Pancreas (tissue), 10 donors: ENCODE results near the gene CACNA2D3. TPM values are rescaled to one million over a fixed set of nuclear protein-coding genes. Genes with fewer than 3 reads are reported as not detected.

ENCODE experiments used
- ATAC-seq, 4 donors: fragments of 200-7000 bp; cut with Tn5 transposase; one replicate each; pipeline versions ENCODE4 v1.8.0 to v1.9.1; 2020; ENCODE audit warnings: mild to moderate bottlenecking in 4 of 4, moderate library complexity in 4 of 4
- DNase-seq, 6 donors: peaks; one replicate each; pipeline ENCODE4 v3.0.0-alpha.2; 2020
- FAIRE-seq: peaks from 2 replicates; lab custom pipeline; 2012; peaks lifted over from hg19 to GRCh38; lab: Jason Lieb, UNC
- H3K27ac ChIP-seq, 4 donors: fragments of 200-600 bp; sonication (generic); 1 replicate in 3 of 4; 2 replicates in 1 of 4; pipeline versions ENCODE4 v1.5.0 to v1.8.0; 2020
- H3K27me3 ChIP-seq, 4 donors: fragments of 200-600 bp; one replicate each; pipeline ENCODE4 v1.8.0; 2021
- H3K36me3 ChIP-seq, 3 donors: fragments of 200-600 bp; sonication (generic) in 1 of 3; one replicate each; pipeline versions ENCODE4 v1.5.0 to v1.8.0; 2020 to 2021
- H3K4me1 ChIP-seq, 3 donors: fragments of 200-600 bp; one replicate each; pipeline ENCODE4 v1.8.0; 2021
- H3K4me3 ChIP-seq, 4 donors: fragments of 200-600 bp; sonication (generic) in 2 of 4; one replicate each; pipeline versions ENCODE4 v1.5.0 to v1.8.0; 2020 to 2021
- H3K9me3 ChIP-seq, 4 donors: fragments of 200-600 bp; one replicate each; pipeline ENCODE4 v1.8.0; 2021
- CTCF ChIP-seq, 4 donors: fragments of 200-600 bp; sonication (generic) in 3 of 4; IDR thresholded peaks; one replicate each; pipeline versions ENCODE4 v1.5.0 to v1.8.0; 2021; ENCODE audit warnings: antibody characterized with exemption in 4 of 4
- WGBS, 2 donors: extraction: QIAGEN DNeasy Blood & Tissue Kit; methylation state at CpG; one replicate each; pipeline ENCODE4 v1.1.7; 2013; 5-methylcytosine and 5-hydroxymethylcytosine counted together
- intact Hi-C, 3 donors: fragments of 100-400 bp; cut with DNase I; formaldehyde crosslinking; loops; one replicate each; pipeline versions ENCODE4 v1.11.1 to v1.14.2; 2022
- polyA plus RNA-seq, 2 donors: library from polyadenylated mRNA; stranded (reverse); fragments of 200-250 nt; gene quantifications; one replicate each; pipeline ENCODE4 v1.2.3, GENCODE V29; 2013
- total RNA-seq, 6 donors: library from RNA; stranded (reverse); fragmentation: NEBNext Ultra II Directional in 4 of 6; extraction: Animal tissue kit (Norgen Biotek cat#: 25700) in 4 of 6; gene quantifications; one replicate each; pipeline versions ENCODE4 v1.2.1 to v1.2.4, GENCODE V29; 2021 to 2023
- donor health status: healthy with polysubstance abuse.
- donor health status: DM: no; HTN: no; CAD: no; lungs with moderate emphysema.
- donor health status: DM: no; HTN: no; CAD: no.
- donor health status: control.
- donor health status: control.
- donor health status: Bipolar disorder and iron deficiency.
- donor health status: DM: yes; HTN: yes; CAD: no.
- donor health status: DM: no; HTN: no; CAD: no.
- donor health status: DM: no; HTN: no; CAD: no.
- donor health status: DM: yes; HTN: yes; CAD: no.

CACNA2D3 gene
- total and polyA plus RNA-seq, 8 donors = 0.19 to 0.75 (median 0.37) TPM; not detected in 2

GRCh38 chr3:54121414-54122323 lies 683 bp upstream of the CACNA2D3 start:
- H3K36me3 ChIP-seq = no peaks in the 10 kb centered on the region
- 1% methylated on average over 51 to 107 of the region's 107 CpGs for WGBS, 2 donors
- no peak overlapping the region for H3K27ac ChIP-seq
- H3K27me3 ChIP-seq = peaks cover 0 to 43% (median 7%) of the 10 kb centered on the region in 4 donors
- TF ChIP-seq CTCF (IDR thresholded peaks at IDR 0.05) = no peak
- H3K9me3 ChIP-seq = no peaks in the 10 kb centered on the region
- DNase-seq = peak in 3 of 6 donors; percentile 33 to 73 (median 71)
- intact Hi-C loops = no loop called here
- no peak for FAIRE-seq
- peaks cover 8 to 11% (median 11%) of the 10 kb centered on the region in 3 donors for H3K4me1 ChIP-seq
- peak overlapping the region; percentile 20 to 55 (median 30) for H3K4me3 ChIP-seq
- ATAC-seq = peak in 3 of 4 donors; percentile 12 to 52 (median 15)

GRCh38 chr3:54123003-54123775 lies 837 bp downstream of the CACNA2D3 start:
- ATAC-seq (no peak), DNase-seq (no peak), FAIRE-seq (no peak)
- H3K4me1 ChIP-seq = peaks cover 8 to 11% (median 11%) of the 10 kb centered on the region in 3 donors
- TF ChIP-seq CTCF (IDR thresholded peaks at IDR 0.05) = no peak
- no peaks in the 10 kb centered on the region for H3K9me3 ChIP-seq
- H3K4me3 ChIP-seq = peak overlapping the region in 2 of 4 donors; percentile 36 to 55
- WGBS, 2 donors = 6% methylated on average over 31 to 32 of the region's 32 CpGs
- intact Hi-C loops = no loop called here
- H3K27me3 ChIP-seq = peaks cover 0 to 30% (median 7%) of the 10 kb centered on the region in 4 donors
- no peaks in the 10 kb centered on the region for H3K36me3 ChIP-seq
- no peak overlapping the region for H3K27ac ChIP-seq

- no peak for DNase-seq
- intact Hi-C loops = no loop called here
- TF ChIP-seq CTCF (IDR thresholded peaks at IDR 0.05) = no peak
- H3K36me3 ChIP-seq = no peaks in the 10 kb centered on the region
- ATAC-seq = peak in 1 of 4 donors; percentile 21
- H3K4me3 ChIP-seq = no peak overlapping the region
- peaks cover 8 to 11% (median 11%) of the 10 kb centered on the region in 3 donors for H3K4me1 ChIP-seq
- no peak for FAIRE-seq
- no peaks in the 10 kb centered on the region for H3K9me3 ChIP-seq
- H3K27ac ChIP-seq = no peak overlapping the region
- peaks cover 0 to 24% (median 7%) of the 10 kb centered on the region in 4 donors for H3K27me3 ChIP-seq
- WGBS, 2 donors = 10 to 13% methylated on average over 10 of the region's 10 CpGs
Measured at GRCh38 chr3:54123776-54124196, 1.4 kb downstream of the CACNA2D3 start.

- 23 to 43% methylated on average over 4 of the region's 4 CpGs for WGBS, 2 donors
- no peaks in the 10 kb centered on the region for H3K9me3 ChIP-seq
- ATAC-seq = no peak
- no peak overlapping the region for H3K4me3 ChIP-seq
- DNase-seq = no peak
- H3K27ac ChIP-seq = no peak overlapping the region
- TF ChIP-seq CTCF (IDR thresholded peaks at IDR 0.05) = no peak
- no peak for FAIRE-seq
- no peaks in the 10 kb centered on the region for H3K36me3 ChIP-seq
- intact Hi-C loops = no loop called here
- H3K27me3 ChIP-seq = peaks cover 0 to 12% (median 4%) of the 10 kb centered on the region in 4 donors
- peaks cover 8 to 11% (median 11%) of the 10 kb centered on the region in 3 donors for H3K4me1 ChIP-seq
Measured at GRCh38 chr3:54125300-54125699, 2.9 kb downstream of the CACNA2D3 start.
